HepG2 (cell line): ENCODE measurements around the gene IL17RC. TPM values are rescaled to one million over a fixed set of nuclear protein-coding genes. Genes with fewer than 3 reads are reported as not detected.

Experiments
- ARID5B ChIP-seq: IDR thresholded peaks from 2 replicates; pipeline ENCODE4 v1.4.0; 2020; ENCODE audit warnings: mild to moderate bottlenecking, missing genetic modification reagents
- CEBPG ChIP-seq: IDR thresholded peaks from 2 replicates; pipeline ENCODE4 v1.6.1; 2016
- CREM ChIP-seq, 2 experiments: sonication (generic) in 1 of 2; formaldehyde crosslinking in 1 of 2; IDR thresholded peaks; 2 replicates each; pipeline versions ENCODE4 v1.4.0 to v1.6.1; 2016 to 2020; ENCODE audit warnings: antibody characterized with exemption in 1 of 2, mild to moderate bottlenecking in 1 of 2, missing genetic modification reagents in 1 of 2
- GATAD2A ChIP-seq: IDR thresholded peaks from 2 replicates; pipeline ENCODE4 v1.6.1; 2016
- LCORL ChIP-seq, 2 experiments: fragments of 450-650 bp in 1 of 2; sonication (generic) in 1 of 2; formaldehyde crosslinking in 1 of 2; IDR thresholded peaks; 2 replicates each; pipeline versions ENCODE4 v1.5.0 to v1.6.1; 2017 to 2020; ENCODE audit warnings: antibody characterized with exemption in 1 of 2, missing genetic modification reagents in 1 of 2
- NAIF1 ChIP-seq: sonication (generic); formaldehyde crosslinking; IDR thresholded peaks from 2 replicates; pipeline ENCODE4 v1.5.0; 2020; ENCODE audit warnings: mild to moderate bottlenecking, missing genetic modification reagents, borderline replicate concordance
- SMC3 ChIP-seq: IDR thresholded peaks from 2 replicates; pipeline ENCODE4 v1.6.1; 2011; ENCODE audit warnings: low read length, improper control_type of control experiment
- SOX5 ChIP-seq: IDR thresholded peaks from 2 replicates; pipeline ENCODE4 v1.6.1; 2016; ENCODE audit warnings: borderline replicate concordance
- TBX3 ChIP-seq: fragments of 450-650 bp; IDR thresholded peaks from 2 replicates; pipeline ENCODE4 v1.6.1; 2017; ENCODE audit warnings: antibody characterized with exemption, mild to moderate bottlenecking, inconsistent platforms, borderline replicate concordance
- TFE3 ChIP-seq: IDR thresholded peaks from 2 replicates; pipeline ENCODE4 v1.6.1; 2016
- ZBTB40 ChIP-seq, 2 experiments: fragments of 450-650 bp in 1 of 2; sonication (generic) in 1 of 2; formaldehyde crosslinking in 1 of 2; IDR thresholded peaks; 2 replicates each; pipeline versions ENCODE4 v1.6.1 to v1.8.0; 2016 to 2022; ENCODE audit warnings: antibody characterized with exemption in 1 of 2, mild to moderate bottlenecking in 1 of 2, missing genetic modification reagents in 1 of 2
- ZKSCAN5 ChIP-seq: sonication (generic); formaldehyde crosslinking; IDR thresholded peaks from 2 replicates; pipeline ENCODE4 v1.5.1; 2020; ENCODE audit warnings: mild to moderate bottlenecking, missing genetic modification reagents
- ZMYM3 ChIP-seq: sonication (generic); formaldehyde crosslinking; IDR thresholded peaks from 2 replicates; pipeline ENCODE4 v1.5.1; 2020; ENCODE audit warnings: mild to moderate bottlenecking, missing genetic modification reagents
- ZNF143 ChIP-seq: sonication (generic); formaldehyde crosslinking; IDR thresholded peaks from 2 replicates; pipeline ENCODE4 v1.4.0; 2020; ENCODE audit warnings: missing genetic modification reagents
- ZNF329 ChIP-seq: sonication (generic); formaldehyde crosslinking; IDR thresholded peaks from 2 replicates; pipeline ENCODE4 v1.9.0; 2021; ENCODE audit warnings: low read depth, mild to moderate bottlenecking, missing genetic modification reagents
- polyA plus RNA-seq, 8 experiments: library from polyadenylated mRNA; depleted of rRNA in 3 of 8; stranded (reverse) in 7 of 8; unstranded in 1 of 8; fragments of >200 nt; fragmentation: Illumina TruSeq in 4 of 8; extraction: Trizol in 4 of 8; gene quantifications; 2 replicates each; pipeline versions ENCODE4 v1.2.1 to v1.2.3, GENCODE V29; 2011 to 2016; ENCODE audit warnings: low read depth in 4 of 8, missing spikeins in 1 of 8, mixed read lengths in 1 of 8; ENCODE audit not compliant: insufficient read depth in 1 of 8
- total RNA-seq, 5 experiments: library from RNA; depleted of rRNA; stranded (reverse); fragments of >200 nt; fragmentation: Illumina TruSeq; extraction: Trizol; gene quantifications; 2 replicates each; pipeline ENCODE4 v1.2.3, GENCODE V29; 2016; ENCODE audit warnings: low read depth in 1 of 5

The IL17RC gene
- total and polyA plus RNA-seq, 2 of the 13 experiments (the other 11 are each of a cell fraction or from before 2014, with no cell fraction given), result 20.7 to 24.0 TPM

- TF ChIP-seq ZBTB40 (IDR thresholded peaks at IDR 0.05) (no peak), ZBTB40 (CRISPR knock-in tag; IDR thresholded peaks at IDR 0.05) (0 out of 2 replicates have a peak, but pooled peaks have one; percentile 64), ZNF329 (peak; percentile 85; the same call in 1 of the 2 replicates), CREM (IDR thresholded peaks at IDR 0.05) (peak; percentile 28; the same call in 1 of the 2 replicates), CREM (CRISPR knock-in tag; IDR thresholded peaks at IDR 0.05) (no peak), GATAD2A (CRISPR knock-in tag) (peak; percentile 80), ZKSCAN5 (peak; percentile 98), SMC3 (peak; percentile 30; the same call in 1 of the 2 replicates), CEBPG (CRISPR knock-in tag) (peak; percentile 64), TBX3 (peak; percentile 85), NAIF1 (no peak), ZNF143 (CRISPR knock-in tag) (no peak), LCORL (IDR thresholded peaks at IDR 0.05) (no peak), LCORL (CRISPR knock-in tag; IDR thresholded peaks at IDR 0.05) (peak; percentile 75), TFE3 (CRISPR knock-in tag) (no peak), ZMYM3 (CRISPR knock-in tag) (peak; percentile 65), ARID5B (CRISPR knock-in tag) (peak; percentile 77), SOX5 (CRISPR knock-in tag) (peak; percentile 55; the same call in 1 of the 2 replicates)
These were observed 38.2 kb upstream of the IL17RC start (continued) for GRCh38 chr3:9878700-9879099.
